Amygdala (tissue), 56 donors: ENCODE results near the gene NDUFAF7.
"Not testable (repeated sequence)": the region's sequence is repeated elsewhere in the genome, so short reads cannot be mapped to it uniquely, and the experiment has no call there.

Experiments
- DNase-seq, 56 donors: peaks; one replicate each; lab custom pipeline; 2025; lab: John Stamatoyannopoulos, UW

The NDUFAF7 gene

GRCh38 chr2:37274359-37274965, 43.0 kb downstream of the NDUFAF7 start:
- no peak for DNase-seq

GRCh38 chr2:37276291-37276690, 44.8 kb downstream of the NDUFAF7 start:
- DNase-seq = no peak

- DNase-seq = no peak
Measured at GRCh38 chr2:37281916-37282315, 50.5 kb downstream of the NDUFAF7 start.

GRCh38 chr2:37282746-37283145, 51.3 kb downstream of the NDUFAF7 start:
- DNase-seq = no peak

GRCh38 chr2:37283207-37283606, 51.7 kb downstream of the NDUFAF7 start:
- no peak for DNase-seq

GRCh38 chr2:37284381-37284780, 52.9 kb downstream of the NDUFAF7 start:
- DNase-seq = no peak

- DNase-seq = no peak
Measured at GRCh38 chr2:37287966-37288365, 56.5 kb downstream of the NDUFAF7 start.

- no peak for DNase-seq
Measured at GRCh38 chr2:37291680-37292079, 60.2 kb downstream of the NDUFAF7 start.

- not testable (repeated sequence) for DNase-seq
Measured at GRCh38 chr2:37294858-37295257, 63.4 kb downstream of the NDUFAF7 start.

- DNase-seq = no peak
Measured at GRCh38 chr2:37295469-37296073, 64.1 kb downstream of the NDUFAF7 start.

GRCh38 chr2:37297632-37298031, 66.2 kb downstream of the NDUFAF7 start:
- DNase-seq = no peak
